B cell (primary cell): ENCODE data around the gene TFB1M. TPM values are rescaled to one million over a fixed set of nuclear protein-coding genes. Genes with fewer than 3 reads are reported as not detected.

Experiments
- ATAC-seq: fragments of 200-7000 bp; cut with Tn5 transposase; one replicate; pipeline ENCODE4 v1.10.0; 2021; ENCODE audit warnings: low read depth, mild to moderate bottlenecking, moderate number of reproducible peaks, moderate library complexity
- CTCF ChIA-PET: fragments of 350-600 bp; sonication (Branson Sonifier 250); formaldehyde crosslinking; loops from one replicate; lab custom pipeline; 2021; ENCODE audit warnings: antibody characterized with exemption, inconsistent platforms; lab: Charles Lee
- POLR2A ChIA-PET: fragments of 350-600 bp; sonication (Branson Sonifier 250); formaldehyde crosslinking; loops from one replicate; lab custom pipeline; 2021; ENCODE audit warnings: antibody characterized with exemption; lab: Charles Lee
- DNase-seq: peaks from one replicate; pipeline ENCODE4 v3.0.0; 2013
- H2AFZ ChIP-seq: 2 replicates; pipeline ENCODE4 v1.6.1; 2012; ENCODE audit warnings: mild to moderate bottlenecking, low read depth, low read length; ENCODE audit not compliant: insufficient read depth, poor library complexity, severe bottlenecking
- H3K27ac ChIP-seq, 2 donors: 1 replicate in 1 of 2; 2 replicates in 1 of 2; pipeline ENCODE4 v1.5.1; 2012 to 2013; ENCODE audit warnings: low read length in 2 of 2, mild to moderate bottlenecking in 2 of 2, moderate library complexity in 1 of 2
- H3K27me3 ChIP-seq, 4 experiments: fragments of 200-600 bp in 1 of 4; sonication (generic) in 1 of 4; replicated peaks in 1 of 4; 1 replicate in 2 of 4; 2 replicates in 2 of 4; pipeline versions ENCODE4 v1.6.1 to v1.7.0; 2013 to 2016; ENCODE audit warnings: low read length in 3 of 4, mild to moderate bottlenecking in 2 of 4, mixed read lengths in 1 of 4, moderate library complexity in 1 of 4; ENCODE audit not compliant: insufficient read depth in 4 of 4, control insufficient read depth in 3 of 4; ENCODE audit errors: control extremely low read depth in 1 of 4
- H3K36me3 ChIP-seq, 2 experiments: replicated peaks in 1 of 2; 1 replicate in 1 of 2; 2 replicates in 1 of 2; pipeline versions ENCODE4 v1.6.1 to v1.7.1; 2013; ENCODE audit warnings: low read length in 1 of 2; ENCODE audit not compliant: insufficient read depth in 2 of 2, control insufficient read depth in 1 of 2; ENCODE audit errors: control extremely low read depth in 1 of 2, extremely low read depth in 1 of 2
- H3K4me1 ChIP-seq, 2 donors: fragments of 200-600 bp in 1 of 2; sonication (generic) in 1 of 2; 1 replicate in 1 of 2; 2 replicates in 1 of 2; pipeline versions ENCODE4 v1.5.1 to v1.6.1; 2013 to 2017; ENCODE audit warnings: low read length in 2 of 2; ENCODE audit not compliant: control insufficient read depth in 2 of 2, insufficient read depth in 2 of 2
- H3K4me2 ChIP-seq: replicated peaks from 2 replicates; pipeline ENCODE3; 2012; ENCODE audit warnings: mild to moderate bottlenecking, low read depth, low read length; ENCODE audit not compliant: poor library complexity, severe bottlenecking
- H3K4me3 ChIP-seq, 5 experiments: fragments of 200-600 bp in 1 of 5; sonication (generic) in 1 of 5; 1 replicate in 3 of 5; 2 replicates in 2 of 5; pipeline versions ENCODE4 v1.5.1 to v1.7.0; 2011 to 2016; ENCODE audit warnings: low read length in 4 of 5, mild to moderate bottlenecking in 4 of 5, low read depth in 2 of 5, control low read depth in 1 of 5, moderate library complexity in 1 of 5; ENCODE audit not compliant: insufficient read depth in 1 of 5; ENCODE audit errors: control extremely low read depth in 1 of 5, extremely low read depth in 1 of 5
- H3K79me2 ChIP-seq: fragments of 200-600 bp; sonication (generic); one replicate; pipeline ENCODE4 v1.6.0; 2016; ENCODE audit warnings: low read length; ENCODE audit not compliant: control insufficient read depth, insufficient read depth
- H3K9ac ChIP-seq: fragments of 200-600 bp; sonication (generic); 2 replicates; pipeline ENCODE4 v1.6.1; 2017; ENCODE audit warnings: mild to moderate bottlenecking, low read length, moderate library complexity
- H3K9me3 ChIP-seq, 3 donors: one replicate each; pipeline versions ENCODE4 v1.6.1 to v1.7.1; 2013; ENCODE audit warnings: low read length in 2 of 3; ENCODE audit not compliant: control insufficient read depth in 2 of 3, insufficient read depth in 1 of 3; ENCODE audit errors: control extremely low read depth in 1 of 3
- H4K20me1 ChIP-seq: 2 replicates; pipeline ENCODE4 v1.6.0; 2012; ENCODE audit warnings: mild to moderate bottlenecking, low read length; ENCODE audit not compliant: insufficient read depth, control insufficient read depth, poor library complexity, severe bottlenecking
- H3K27ac Mint-ChIP-seq: one replicate; pipeline ENCODE4 v1.8.0; 2021; ENCODE audit warnings: mixed read lengths
- H3K27me3 Mint-ChIP-seq: one replicate; pipeline ENCODE4 v1.8.0; 2021; ENCODE audit warnings: mixed read lengths
- H3K4me1 Mint-ChIP-seq: one replicate; pipeline ENCODE4 v1.8.0; 2021; ENCODE audit warnings: mixed read lengths
- H3K4me3 Mint-ChIP-seq: one replicate; pipeline ENCODE4 v1.8.0; 2021; ENCODE audit warnings: mixed read lengths
- H3K9me3 Mint-ChIP-seq: one replicate; pipeline ENCODE4 v1.8.0; 2022; ENCODE audit warnings: mixed read lengths; ENCODE audit not compliant: insufficient read depth
- CTCF ChIP-seq: fragments of 200-600 bp; IDR thresholded peaks from one replicate; pipeline ENCODE4 v1.8.0; 2022; ENCODE audit warnings: antibody characterized with exemption, mild to moderate bottlenecking
- EZH2 ChIP-seq: IDR thresholded peaks from 2 replicates; pipeline ENCODE4 v1.6.1; 2012; ENCODE audit warnings: borderline replicate concordance, low read depth, mild to moderate bottlenecking, moderate library complexity, low read length; ENCODE audit not compliant: insufficient read depth, poor library complexity, severe bottlenecking
- WGBS: methylation state at CpG from one replicate; pipeline ENCODE4 v1.1.5; 2013; ENCODE audit warnings: missing lambda C conversion rate; ENCODE audit not compliant: insufficient coverage; 5-methylcytosine and 5-hydroxymethylcytosine counted together
- intact Hi-C: fragments of 100-400 bp; cut with micrococcal nuclease; formaldehyde crosslinking; loops from one replicate; pipeline ENCODE4 v1.10.0; 2022
- polyA plus RNA-seq: library from polyadenylated mRNA; depleted of rRNA; stranded (reverse); fragments of >200 nt; gene quantifications from 2 replicates; pipeline ENCODE4 v1.2.3, GENCODE V29; 2012
- total RNA-seq, 2 donors: library from RNA; stranded (reverse); fragments of 120-200 nt in 1 of 2; gene quantifications; 1 replicate in 1 of 2; 2 replicates in 1 of 2; pipeline versions ENCODE4 v1.2.3 to v1.2.4, GENCODE V29; 2013 to 2022

Gene TFB1M
- total and polyA plus RNA-seq, 2 donors (not counting 1 experiment from before 2014, with no cell fraction given): 18.6 to 49.9 TPM

GRCh38 chr6:155245831-155246230 lies 68.5 kb downstream of the TFB1M start:
- H2AFZ ChIP-seq: no peak overlapping the region
- H3K27ac ChIP-seq: no peak overlapping the region
- DNase-seq (no peak), ATAC-seq (no peak)
- TF ChIP-seq CTCF: no peak
- POLR2A ChIA-PET: no interaction called here
- H3K4me1 ChIP-seq: no peaks in the 10 kb centered on the region
- CTCF ChIA-PET: interaction anchor here (4.4 kb wide), 1 partner anchor 68 kb away, joined by 22 read pairs; no protein-coding TSS in a partner anchor
- H3K9ac ChIP-seq: no peak overlapping the region
- Mint-ChIP-seq H3K4me3 (no peak overlapping the region), H3K9me3 (no peaks in the 10 kb centered on the region), H3K27me3 (no peaks in the 10 kb centered on the region), H3K4me1 (peaks cover 2% of the 10 kb centered on the region), H3K27ac (no peak overlapping the region)
- WGBS: 100% methylated on average over 3 of the region's 3 CpGs
- H4K20me1 ChIP-seq: no peaks in the 10 kb centered on the region
- peaks cover 0 to 3% (median 0%) of the 10 kb centered on the region in 3 donors for H3K9me3 ChIP-seq
- intact Hi-C loops: no loop called here
- no peaks in the 10 kb centered on the region for H3K79me2 ChIP-seq
- H3K27me3 ChIP-seq: no peaks in the 10 kb centered on the region
- H3K36me3 ChIP-seq: peaks cover 0 to 5% of the 10 kb centered on the region in 2 experiments
- no peak overlapping the region for H3K4me3 ChIP-seq
- no peak overlapping the region for H3K4me2 ChIP-seq

- no peaks in the 10 kb centered on the region for H3K9me3 Mint-ChIP-seq
- Histone ChIP-seq H3K36me3 (peaks cover 0 to 5% of the 10 kb centered on the region in 2 experiments), H3K9me3 (peaks cover 0 to 3% (median 0%) of the 10 kb centered on the region in 3 donors), H4K20me1 (no peaks in the 10 kb centered on the region), H2AFZ (no peak overlapping the region), H3K79me2 (no peaks in the 10 kb centered on the region), H3K27ac (no peak overlapping the region), H3K4me2 (no peak overlapping the region), H3K27me3 (no peaks in the 10 kb centered on the region), H3K4me3 (no peak overlapping the region), H3K4me1 (no peaks in the 10 kb centered on the region), H3K9ac (no peak overlapping the region)
- 96% methylated on average over 6 of the region's 7 CpGs for WGBS
- no peak for TF ChIP-seq CTCF
- TF ChIP-seq EZH2: no peak
- DNase-seq (no peak), ATAC-seq (no peak)
- no peaks in the 10 kb centered on the region for H3K27me3 Mint-ChIP-seq
- intact Hi-C loops: no loop called here
- peaks cover 2% of the 10 kb centered on the region for H3K4me1 Mint-ChIP-seq
- POLR2A ChIA-PET: no interaction called here
- H3K4me3 Mint-ChIP-seq: no peak overlapping the region
- H3K27ac Mint-ChIP-seq: no peak overlapping the region
- CTCF ChIA-PET: interaction anchor here (0.6 to 4.4 kb wide), 2 partner anchors 67 to 318 kb away, joined by 3 to 22 read pairs; no protein-coding TSS in a partner anchor
Observed at GRCh38 chr6:155245193-155245592, 69.1 kb downstream of the TFB1M start.
